Measurements from ENCODE around the gene ARHGEF39.

Gene ARHGEF39

DNA sequence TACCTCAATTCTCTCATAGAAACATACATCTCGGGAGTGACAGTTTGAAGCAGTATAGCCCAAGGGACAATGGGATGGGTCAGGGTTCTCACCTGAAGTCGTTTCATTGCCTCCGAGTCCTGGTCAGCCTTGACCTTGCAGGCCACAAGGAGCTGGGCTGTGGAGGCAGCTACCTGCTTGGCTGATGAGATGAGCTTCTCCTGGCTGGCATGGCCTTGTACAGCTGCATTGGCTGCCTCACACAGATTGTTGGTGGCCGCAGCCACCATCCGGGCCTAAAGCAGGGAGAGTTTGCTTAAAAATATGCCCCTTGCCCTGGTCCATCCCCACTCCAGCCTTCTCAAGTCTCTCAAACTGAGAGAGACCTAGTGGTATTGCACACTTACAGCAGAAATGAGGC, 33.2 kb upstream of the ARHGEF39 start:
- H3K4me3 ChIP-seq (replicated peaks; ENCODE audit: insufficient read depth, low read length) = no peak overlapping the region
- DNase-seq (ENCODE audit: low read depth in 1 of 2, low spot score in 1 of 2) = no peak
- H3K27ac ChIP-seq (replicated peaks) = no peak overlapping the region
- H3K27me3 ChIP-seq (ENCODE audit: insufficient read depth, poor library complexity, severe bottlenecking) = no peaks in the 10 kb centered on the region
- TF ChIP-seq, protein P1, sequence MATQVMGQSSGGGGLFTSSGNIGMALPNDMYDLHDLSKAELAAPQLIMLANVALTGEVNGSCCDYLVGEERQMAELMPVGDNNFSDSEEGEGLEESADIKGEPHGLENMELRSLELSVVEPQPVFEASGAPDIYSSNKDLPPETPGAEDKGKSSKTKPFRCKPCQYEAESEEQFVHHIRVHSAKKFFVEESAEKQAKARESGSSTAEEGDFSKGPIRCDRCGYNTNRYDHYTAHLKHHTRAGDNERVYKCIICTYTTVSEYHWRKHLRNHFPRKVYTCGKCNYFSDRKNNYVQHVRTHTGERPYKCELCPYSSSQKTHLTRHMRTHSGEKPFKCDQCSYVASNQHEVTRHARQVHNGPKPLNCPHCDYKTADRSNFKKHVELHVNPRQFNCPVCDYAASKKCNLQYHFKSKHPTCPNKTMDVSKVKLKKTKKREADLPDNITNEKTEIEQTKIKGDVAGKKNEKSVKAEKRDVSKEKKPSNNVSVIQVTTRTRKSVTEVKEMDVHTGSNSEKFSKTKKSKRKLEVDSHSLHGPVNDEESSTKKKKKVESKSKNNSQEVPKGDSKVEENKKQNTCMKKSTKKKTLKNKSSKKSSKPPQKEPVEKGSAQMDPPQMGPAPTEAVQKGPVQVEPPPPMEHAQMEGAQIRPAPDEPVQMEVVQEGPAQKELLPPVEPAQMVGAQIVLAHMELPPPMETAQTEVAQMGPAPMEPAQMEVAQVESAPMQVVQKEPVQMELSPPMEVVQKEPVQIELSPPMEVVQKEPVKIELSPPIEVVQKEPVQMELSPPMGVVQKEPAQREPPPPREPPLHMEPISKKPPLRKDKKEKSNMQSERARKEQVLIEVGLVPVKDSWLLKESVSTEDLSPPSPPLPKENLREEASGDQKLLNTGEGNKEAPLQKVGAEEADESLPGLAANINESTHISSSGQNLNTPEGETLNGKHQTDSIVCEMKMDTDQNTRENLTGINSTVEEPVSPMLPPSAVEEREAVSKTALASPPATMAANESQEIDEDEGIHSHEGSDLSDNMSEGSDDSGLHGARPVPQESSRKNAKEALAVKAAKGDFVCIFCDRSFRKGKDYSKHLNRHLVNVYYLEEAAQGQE (IDR thresholded peaks at IDR 0.05; ENCODE audit: insufficient replicate concordance, low read depth) = no peak
- no peak for TF ChIP-seq GABPA (IDR thresholded peaks at IDR 0.05; ENCODE audit: low read depth)
- no peak for TF ChIP-seq SPI1 (IDR thresholded peaks at IDR 0.05; ENCODE audit: borderline replicate concordance, low read depth)
- no peak for TF ChIP-seq POLR2AphosphoS5 (IDR thresholded peaks at IDR 0.05; ENCODE audit: low read depth)
- TF ChIP-seq, protein P2, sequence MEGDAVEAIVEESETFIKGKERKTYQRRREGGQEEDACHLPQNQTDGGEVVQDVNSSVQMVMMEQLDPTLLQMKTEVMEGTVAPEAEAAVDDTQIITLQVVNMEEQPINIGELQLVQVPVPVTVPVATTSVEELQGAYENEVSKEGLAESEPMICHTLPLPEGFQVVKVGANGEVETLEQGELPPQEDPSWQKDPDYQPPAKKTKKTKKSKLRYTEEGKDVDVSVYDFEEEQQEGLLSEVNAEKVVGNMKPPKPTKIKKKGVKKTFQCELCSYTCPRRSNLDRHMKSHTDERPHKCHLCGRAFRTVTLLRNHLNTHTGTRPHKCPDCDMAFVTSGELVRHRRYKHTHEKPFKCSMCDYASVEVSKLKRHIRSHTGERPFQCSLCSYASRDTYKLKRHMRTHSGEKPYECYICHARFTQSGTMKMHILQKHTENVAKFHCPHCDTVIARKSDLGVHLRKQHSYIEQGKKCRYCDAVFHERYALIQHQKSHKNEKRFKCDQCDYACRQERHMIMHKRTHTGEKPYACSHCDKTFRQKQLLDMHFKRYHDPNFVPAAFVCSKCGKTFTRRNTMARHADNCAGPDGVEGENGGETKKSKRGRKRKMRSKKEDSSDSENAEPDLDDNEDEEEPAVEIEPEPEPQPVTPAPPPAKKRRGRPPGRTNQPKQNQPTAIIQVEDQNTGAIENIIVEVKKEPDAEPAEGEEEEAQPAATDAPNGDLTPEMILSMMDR (IDR thresholded peaks at IDR 0.05; ENCODE audit: insufficient read depth, low read length) = no peak

DNA sequence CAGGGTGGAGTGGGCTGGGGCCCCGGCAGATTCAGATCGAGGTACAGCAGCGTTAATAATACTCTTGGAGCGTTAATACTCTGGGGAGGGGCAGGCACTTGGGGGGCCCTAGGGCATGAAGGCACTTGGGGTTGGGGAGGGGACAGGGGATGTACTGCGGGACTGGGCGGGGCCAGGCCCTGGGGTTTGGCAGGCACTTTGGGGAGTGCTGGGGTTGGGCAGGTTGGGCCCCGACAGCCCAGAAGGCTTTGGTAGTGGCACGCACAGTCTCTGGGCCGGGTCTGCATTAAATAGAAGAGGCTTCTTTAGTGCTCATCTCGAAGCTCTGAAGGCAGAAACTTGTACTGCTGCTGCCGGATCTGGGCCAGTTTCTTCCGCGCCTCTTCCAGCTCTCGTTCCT, 32.5 kb upstream of the ARHGEF39 start:
- H3K4me3 ChIP-seq (replicated peaks; ENCODE audit: insufficient read depth, low read length) = no peak overlapping the region
- H3K27me3 ChIP-seq (ENCODE audit: insufficient read depth, poor library complexity, severe bottlenecking) = no peaks in the 10 kb centered on the region
- TF ChIP-seq POLR2AphosphoS5 (IDR thresholded peaks at IDR 0.05; ENCODE audit: low read depth) (no peak), GABPA (IDR thresholded peaks at IDR 0.05; ENCODE audit: low read depth) (no peak), SPI1 (IDR thresholded peaks at IDR 0.05; ENCODE audit: borderline replicate concordance, low read depth) (no peak)
- TF ChIP-seq, protein P2 (IDR thresholded peaks at IDR 0.05; ENCODE audit: insufficient read depth, low read length) = no peak
- DNase-seq (ENCODE audit: low read depth in 1 of 2, low spot score in 1 of 2) = no peak
- no peak overlapping the region for H3K27ac ChIP-seq (replicated peaks)

DNA sequence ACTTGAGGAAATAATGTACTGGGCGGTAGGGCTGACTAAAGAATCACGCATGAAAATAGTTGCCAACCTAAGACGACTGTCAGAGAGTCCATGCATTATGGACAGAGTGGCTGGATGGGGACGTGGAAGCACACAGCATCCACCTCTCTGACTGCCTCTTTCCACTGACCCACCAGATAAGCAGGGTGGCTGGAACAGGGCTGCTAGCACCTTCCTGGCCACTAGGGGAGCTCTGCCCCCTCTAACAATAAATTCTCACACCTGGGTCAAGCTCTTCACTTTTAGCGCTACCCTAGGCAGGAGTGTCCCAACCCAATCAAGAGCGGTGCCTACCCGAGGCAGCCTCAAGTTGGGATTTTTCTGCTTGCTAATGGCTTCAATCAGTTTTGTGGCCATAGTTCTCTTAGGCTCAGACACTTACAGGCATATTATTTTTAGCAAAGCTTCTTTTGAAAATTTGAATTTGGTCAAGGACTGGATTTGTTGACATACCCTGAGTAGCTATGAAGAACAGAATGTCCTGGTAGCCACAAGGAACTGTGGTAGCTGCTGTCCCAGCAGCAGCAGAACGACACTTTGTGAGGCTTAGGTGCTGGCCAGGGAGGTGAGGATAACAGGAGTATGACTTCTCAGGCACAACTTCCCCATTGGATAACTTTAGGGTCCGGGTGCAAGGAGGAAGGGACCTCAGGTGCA, 31.7 kb upstream of the ARHGEF39 start:
- no peak overlapping the region for H3K4me3 ChIP-seq (replicated peaks; ENCODE audit: insufficient read depth, low read length)
- TF ChIP-seq, protein P2 (IDR thresholded peaks at IDR 0.05; ENCODE audit: insufficient read depth, low read length) = peak; percentile 96
- TF ChIP-seq GABPA (IDR thresholded peaks at IDR 0.05; ENCODE audit: low read depth) (no peak), POLR2AphosphoS5 (IDR thresholded peaks at IDR 0.05; ENCODE audit: low read depth) (0 out of 2 replicates have a peak, but pooled peaks have one; percentile 39), SPI1 (IDR thresholded peaks at IDR 0.05; ENCODE audit: borderline replicate concordance, low read depth) (no peak)
- TF ChIP-seq, protein P1 (IDR thresholded peaks at IDR 0.05; ENCODE audit: insufficient replicate concordance, low read depth) = no peak
- no peak overlapping the region for H3K27ac ChIP-seq (replicated peaks)
- peak; percentile 18 to 48 for DNase-seq (ENCODE audit: low read depth in 1 of 2, low spot score in 1 of 2)
- no peaks in the 10 kb centered on the region for H3K27me3 ChIP-seq (ENCODE audit: insufficient read depth, poor library complexity, severe bottlenecking)
